ENCODE data around the gene ITGAX. TPM values are rescaled to one million over a fixed set of nuclear protein-coding genes. Genes with fewer than 3 reads are reported as not detected.

Gene ITGAX
- total RNA-seq, 1 experiment from 2014 or later: not detected

GRCh38 chr16:31423241-31423640, 68.3 kb downstream of the ITGAX start:
- no peaks in the 10 kb centered on the region for H3K36me3 ChIP-seq (ENCODE audit: low read depth, low read length)
- no peak overlapping the region for H3K4me2 ChIP-seq (ENCODE audit: low read length)
- ATAC-seq: no peak
- H4K20me1 ChIP-seq (ENCODE audit: low read length): no peaks in the 10 kb centered on the region
- CTCF ChIA-PET: no interaction called here
- TF ChIP-seq EZH2phosphoT487 (IDR thresholded peaks at IDR 0.05; ENCODE audit: borderline replicate concordance, low read length) (no peak), EZH2 (IDR thresholded peaks at IDR 0.05; ENCODE audit: low read length, unreplicated experiment) (no peak)
- TF ChIP-seq, protein P1, sequence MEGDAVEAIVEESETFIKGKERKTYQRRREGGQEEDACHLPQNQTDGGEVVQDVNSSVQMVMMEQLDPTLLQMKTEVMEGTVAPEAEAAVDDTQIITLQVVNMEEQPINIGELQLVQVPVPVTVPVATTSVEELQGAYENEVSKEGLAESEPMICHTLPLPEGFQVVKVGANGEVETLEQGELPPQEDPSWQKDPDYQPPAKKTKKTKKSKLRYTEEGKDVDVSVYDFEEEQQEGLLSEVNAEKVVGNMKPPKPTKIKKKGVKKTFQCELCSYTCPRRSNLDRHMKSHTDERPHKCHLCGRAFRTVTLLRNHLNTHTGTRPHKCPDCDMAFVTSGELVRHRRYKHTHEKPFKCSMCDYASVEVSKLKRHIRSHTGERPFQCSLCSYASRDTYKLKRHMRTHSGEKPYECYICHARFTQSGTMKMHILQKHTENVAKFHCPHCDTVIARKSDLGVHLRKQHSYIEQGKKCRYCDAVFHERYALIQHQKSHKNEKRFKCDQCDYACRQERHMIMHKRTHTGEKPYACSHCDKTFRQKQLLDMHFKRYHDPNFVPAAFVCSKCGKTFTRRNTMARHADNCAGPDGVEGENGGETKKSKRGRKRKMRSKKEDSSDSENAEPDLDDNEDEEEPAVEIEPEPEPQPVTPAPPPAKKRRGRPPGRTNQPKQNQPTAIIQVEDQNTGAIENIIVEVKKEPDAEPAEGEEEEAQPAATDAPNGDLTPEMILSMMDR (conservative IDR thresholded peaks at IDR 0.05; ENCODE audit: low read depth, low read length): no peak
- no peak overlapping the region for H2AFZ ChIP-seq (ENCODE audit: low read length)
- intact Hi-C loops (cut with micrococcal nuclease): no loop called here
- H3F3A ChIP-seq (ENCODE audit: low read length, unreplicated experiment): no peaks in the 10 kb centered on the region
- no peak overlapping the region for H3K4me3 ChIP-seq (ENCODE audit: low read length)
- no TSS peak for BruUV-seq (replicated peaks)
- H3K79me2 ChIP-seq (ENCODE audit: low read length): no peaks in the 10 kb centered on the region
- no peaks in the 10 kb centered on the region for H3K9me2 ChIP-seq (replicated peaks; ENCODE audit: low read length)
- no peak overlapping the region for H3K27ac ChIP-seq (ENCODE audit: low read length)
- H3K4me1 ChIP-seq (ENCODE audit: insufficient read depth, low read length): no peaks in the 10 kb centered on the region
- no peaks in the 10 kb centered on the region for H3K27me3 ChIP-seq (ENCODE audit: low read length)
- H3K9me3 ChIP-seq (ENCODE audit: low read length): no peaks in the 10 kb centered on the region
- no peak for DNase-seq
- POLR2A ChIA-PET (ENCODE audit: unreplicated experiment): no interaction called here
- H3K9ac ChIP-seq (ENCODE audit: low read length): no peak overlapping the region

GRCh38 chr16:31423801-31424200, 68.8 kb downstream of the ITGAX start:
- ATAC-seq (no peak), DNase-seq (no peak)
- H3K4me3 ChIP-seq (ENCODE audit: low read length): no peak overlapping the region
- no peak overlapping the region for H3K9ac ChIP-seq (ENCODE audit: low read length)
- H3K36me3 ChIP-seq (ENCODE audit: low read depth, low read length): no peaks in the 10 kb centered on the region
- no peaks in the 10 kb centered on the region for H3K27me3 ChIP-seq (ENCODE audit: low read length)
- BruUV-seq (replicated peaks): no TSS peak
- H3K9me2 ChIP-seq (replicated peaks; ENCODE audit: low read length): no peaks in the 10 kb centered on the region
- POLR2A ChIA-PET (ENCODE audit: unreplicated experiment): no interaction called here
- H3K4me2 ChIP-seq (ENCODE audit: low read length): no peak overlapping the region
- H2AFZ ChIP-seq (ENCODE audit: low read length): no peak overlapping the region
- no peaks in the 10 kb centered on the region for H3K79me2 ChIP-seq (ENCODE audit: low read length)
- no peaks in the 10 kb centered on the region for H3K4me1 ChIP-seq (ENCODE audit: insufficient read depth, low read length)
- H3K27ac ChIP-seq (ENCODE audit: low read length): no peak overlapping the region
- no peaks in the 10 kb centered on the region for H4K20me1 ChIP-seq (ENCODE audit: low read length)
- CTCF ChIA-PET: no interaction called here
- TF ChIP-seq EZH2phosphoT487 (IDR thresholded peaks at IDR 0.05; ENCODE audit: borderline replicate concordance, low read length) (no peak), EZH2 (IDR thresholded peaks at IDR 0.05; ENCODE audit: low read length, unreplicated experiment) (no peak)
- TF ChIP-seq, protein P1 (conservative IDR thresholded peaks at IDR 0.05; ENCODE audit: low read depth, low read length): no peak
- no peaks in the 10 kb centered on the region for H3K9me3 ChIP-seq (ENCODE audit: low read length)
- intact Hi-C loops (cut with micrococcal nuclease): no loop called here
- no peaks in the 10 kb centered on the region for H3F3A ChIP-seq (ENCODE audit: low read length, unreplicated experiment)

- Histone ChIP-seq H4K20me1 (ENCODE audit: low read length) (no peaks in the 10 kb centered on the region), H3K27ac (ENCODE audit: low read length) (no peak overlapping the region), H3K79me2 (ENCODE audit: low read length) (no peaks in the 10 kb centered on the region), H3K36me3 (ENCODE audit: low read depth, low read length) (no peaks in the 10 kb centered on the region), H3K4me2 (ENCODE audit: low read length) (no peak overlapping the region), H3F3A (ENCODE audit: low read length, unreplicated experiment) (no peaks in the 10 kb centered on the region), H3K4me3 (ENCODE audit: low read length) (no peak overlapping the region), H3K9me3 (ENCODE audit: low read length) (no peaks in the 10 kb centered on the region), H3K9me2 (replicated peaks; ENCODE audit: low read length) (no peaks in the 10 kb centered on the region), H3K27me3 (ENCODE audit: low read length) (no peaks in the 10 kb centered on the region), H3K9ac (ENCODE audit: low read length) (no peak overlapping the region), H2AFZ (ENCODE audit: low read length) (no peak overlapping the region), H3K4me1 (ENCODE audit: insufficient read depth, low read length) (no peaks in the 10 kb centered on the region)
- DNase-seq (no peak), ATAC-seq (no peak)
- CTCF ChIA-PET: no interaction called here
- POLR2A ChIA-PET (ENCODE audit: unreplicated experiment): no interaction called here
- intact Hi-C loops (cut with micrococcal nuclease): no loop called here
- no TSS peak for BruUV-seq (replicated peaks)
- TF ChIP-seq EZH2phosphoT487 (IDR thresholded peaks at IDR 0.05; ENCODE audit: borderline replicate concordance, low read length): no peak
- no peak for TF ChIP-seq EZH2 (IDR thresholded peaks at IDR 0.05; ENCODE audit: low read length, unreplicated experiment)
- TF ChIP-seq, protein P1 (conservative IDR thresholded peaks at IDR 0.05; ENCODE audit: low read depth, low read length): no peak
These were observed 72.7 kb downstream of the ITGAX start for GRCh38 chr16:31427441-31428278.
